Right lobe of liver (tissue), 4 donors: ENCODE measurements around the gene EMC6.

ENCODE experiments used
- POLR2A ChIP-seq: fragments of 450-650 bp; IDR thresholded peaks from one replicate; pipeline ENCODE4 v1.6.1; 2017; ENCODE audit warnings: antibody characterized with exemption, mild to moderate bottlenecking
- TF ChIP-seq, protein P1 (sequence below), 4 donors: fragments of 200-600 bp in 3 of 4; fragments of 450-650 bp in 1 of 4; IDR thresholded peaks; one replicate each; pipeline versions ENCODE4 v1.5.1 to v1.8.0; 2016 to 2022; ENCODE audit warnings: antibody characterized with exemption in 4 of 4, mild to moderate bottlenecking in 2 of 4
- donor health status: DM: no; HTN: no; CAD: no.
- donor health status: DM: no; HTN: no; CAD: no.
- donor health status: DM: no; HTN: yes; CAD: no.

DNA sequence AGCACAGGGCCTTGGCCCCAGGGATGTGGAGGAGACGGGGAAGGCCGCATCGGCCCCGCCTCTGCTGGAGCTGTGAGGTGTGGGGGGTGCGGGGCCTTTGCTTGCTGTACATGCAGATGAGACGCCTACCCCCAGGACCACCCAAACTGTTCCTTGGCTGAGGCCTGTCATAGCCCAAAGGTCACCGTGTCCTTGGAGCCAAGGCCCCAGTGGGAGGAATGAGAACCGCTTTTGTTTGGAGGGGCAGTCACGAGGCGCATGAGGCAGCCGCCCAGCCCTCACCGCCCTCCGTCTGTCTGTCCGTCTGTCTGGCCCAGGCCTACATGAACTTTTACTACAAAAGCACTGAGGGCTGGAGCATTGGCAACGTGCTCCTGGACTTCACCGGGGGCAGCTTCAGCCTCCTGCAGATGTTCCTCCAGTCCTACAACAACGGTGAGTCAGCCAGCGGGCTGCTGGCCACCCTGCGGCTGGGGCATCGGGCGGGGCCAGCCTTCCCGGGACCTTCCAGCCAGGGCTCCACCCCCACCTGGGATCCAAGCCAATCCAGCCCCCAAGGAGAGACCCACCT is 9.0 kb upstream of the EMC6 start:
- no peak for TF ChIP-seq POLR2A
- TF ChIP-seq, protein P1, sequence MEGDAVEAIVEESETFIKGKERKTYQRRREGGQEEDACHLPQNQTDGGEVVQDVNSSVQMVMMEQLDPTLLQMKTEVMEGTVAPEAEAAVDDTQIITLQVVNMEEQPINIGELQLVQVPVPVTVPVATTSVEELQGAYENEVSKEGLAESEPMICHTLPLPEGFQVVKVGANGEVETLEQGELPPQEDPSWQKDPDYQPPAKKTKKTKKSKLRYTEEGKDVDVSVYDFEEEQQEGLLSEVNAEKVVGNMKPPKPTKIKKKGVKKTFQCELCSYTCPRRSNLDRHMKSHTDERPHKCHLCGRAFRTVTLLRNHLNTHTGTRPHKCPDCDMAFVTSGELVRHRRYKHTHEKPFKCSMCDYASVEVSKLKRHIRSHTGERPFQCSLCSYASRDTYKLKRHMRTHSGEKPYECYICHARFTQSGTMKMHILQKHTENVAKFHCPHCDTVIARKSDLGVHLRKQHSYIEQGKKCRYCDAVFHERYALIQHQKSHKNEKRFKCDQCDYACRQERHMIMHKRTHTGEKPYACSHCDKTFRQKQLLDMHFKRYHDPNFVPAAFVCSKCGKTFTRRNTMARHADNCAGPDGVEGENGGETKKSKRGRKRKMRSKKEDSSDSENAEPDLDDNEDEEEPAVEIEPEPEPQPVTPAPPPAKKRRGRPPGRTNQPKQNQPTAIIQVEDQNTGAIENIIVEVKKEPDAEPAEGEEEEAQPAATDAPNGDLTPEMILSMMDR (IDR thresholded peaks at IDR 0.05), result no peak
